SIG-M5 (cell line): ENCODE measurements around the gene FNIP2.
"Not testable (repeated sequence)": the region's sequence is repeated elsewhere in the genome, so short reads cannot be mapped to it uniquely, and the experiment has no call there.

ENCODE experiments used
- DNase-seq: peaks from one replicate; lab custom pipeline; 2025; lab: John Stamatoyannopoulos, UW

Gene FNIP2

GRCh38 chr4:158793430-158793829 lies 24.6 kb downstream of the FNIP2 start:
- DNase-seq: not testable (repeated sequence)

DNA sequence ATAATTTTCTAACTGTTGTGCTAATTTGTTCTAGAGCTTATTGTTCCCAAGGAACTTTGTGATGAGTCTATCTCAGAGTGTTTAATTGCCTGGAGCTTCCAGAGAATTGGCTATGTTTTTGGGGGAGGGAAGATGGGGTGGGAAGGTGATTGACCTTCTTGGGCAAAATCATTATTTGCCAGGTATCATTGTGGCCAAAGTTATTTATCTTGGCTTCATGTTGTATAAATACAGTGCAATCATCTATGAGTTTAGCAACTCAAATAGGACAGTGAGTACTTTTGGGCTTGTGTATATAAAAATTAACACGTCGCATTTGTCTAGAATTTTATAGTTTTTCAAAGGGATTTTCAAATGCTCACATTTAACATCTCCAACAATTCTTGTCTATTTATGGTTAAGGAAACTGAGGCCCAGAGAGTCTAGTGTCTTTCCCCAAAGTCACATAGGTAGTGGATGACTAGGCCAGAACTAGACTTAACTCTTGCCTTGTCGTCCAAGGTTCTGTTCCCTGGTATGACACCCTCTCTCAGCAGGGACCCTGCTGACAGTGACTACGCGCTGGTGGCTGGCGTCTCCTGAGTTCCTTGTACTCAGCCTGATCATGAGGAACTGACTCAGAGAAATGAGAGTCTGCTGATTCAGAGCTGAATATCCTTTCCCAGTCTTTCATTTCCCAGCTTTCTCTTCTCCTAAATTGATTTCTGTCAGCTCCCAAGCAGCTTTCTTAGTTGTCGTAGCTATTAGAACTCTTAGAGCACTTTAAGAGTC lies 27.7 kb downstream of the FNIP2 start:
- no peak for DNase-seq

GRCh38 chr4:158798062-158798461 lies 29.2 kb downstream of the FNIP2 start:
- no peak for DNase-seq

DNA sequence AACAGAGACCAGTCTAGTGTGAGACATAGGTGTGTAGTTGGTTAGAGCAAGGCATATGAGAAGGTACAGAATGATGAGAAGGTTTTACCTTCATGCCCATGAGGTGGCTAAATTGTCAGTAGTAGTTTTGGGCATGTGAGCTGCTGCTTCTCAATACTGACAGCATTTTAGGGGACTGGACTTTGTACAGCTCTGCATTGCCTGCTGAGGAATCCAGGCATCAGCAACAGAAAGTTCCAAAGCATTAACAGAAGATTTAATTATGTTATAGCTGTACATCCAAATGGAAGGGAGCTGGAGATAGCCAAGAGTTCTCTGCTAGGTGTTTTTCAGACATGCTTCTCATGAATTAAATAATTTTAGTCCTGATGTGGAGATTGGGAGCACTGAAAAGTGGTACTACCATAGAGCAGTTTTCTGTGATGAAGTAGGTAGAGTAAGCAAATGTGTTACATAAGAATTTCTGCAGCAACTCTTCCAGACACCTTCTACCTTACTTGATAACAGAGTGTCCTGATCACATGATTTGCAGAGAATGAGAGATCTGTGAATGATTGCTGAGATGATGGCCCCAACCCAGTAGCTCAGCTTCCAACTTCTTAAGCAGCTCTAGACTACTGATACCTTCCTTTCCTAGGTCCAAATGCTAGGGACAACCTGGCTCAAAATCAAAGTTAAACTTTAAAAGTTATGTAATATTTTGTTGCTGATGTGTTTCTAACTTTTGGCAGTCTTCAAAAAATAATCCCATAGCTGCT lies 30.4 kb downstream of the FNIP2 start:
- DNase-seq: no peak

DNA sequence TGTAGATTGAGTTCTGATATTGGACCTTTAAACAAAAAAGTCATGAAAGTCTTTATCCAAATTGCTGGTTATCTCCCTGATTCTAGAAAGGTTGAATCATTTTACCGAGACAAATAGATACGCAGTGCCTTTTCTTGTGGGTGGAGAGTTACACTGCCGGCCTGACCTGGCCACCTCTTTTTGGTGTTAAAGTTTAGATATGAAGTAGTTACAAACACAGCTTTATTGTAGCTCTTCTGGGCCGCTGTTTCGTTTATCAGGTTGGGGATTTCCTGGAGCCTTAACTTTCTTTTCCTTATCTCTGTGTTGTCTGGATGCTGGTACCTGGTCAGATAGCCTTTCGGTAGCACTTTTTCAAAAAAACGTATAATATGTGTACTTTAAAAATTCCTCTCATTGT lies 31.0 kb downstream of the FNIP2 start:
- DNase-seq: no peak

GRCh38 chr4:158801066-158801465 lies 32.2 kb downstream of the FNIP2 start:
- no peak for DNase-seq

- no peak for DNase-seq
Measured at GRCh38 chr4:158801677-158802076, 32.9 kb downstream of the FNIP2 start.

GRCh38 chr4:158802914-158803313 lies 34.1 kb downstream of the FNIP2 start:
- no peak for DNase-seq

DNA sequence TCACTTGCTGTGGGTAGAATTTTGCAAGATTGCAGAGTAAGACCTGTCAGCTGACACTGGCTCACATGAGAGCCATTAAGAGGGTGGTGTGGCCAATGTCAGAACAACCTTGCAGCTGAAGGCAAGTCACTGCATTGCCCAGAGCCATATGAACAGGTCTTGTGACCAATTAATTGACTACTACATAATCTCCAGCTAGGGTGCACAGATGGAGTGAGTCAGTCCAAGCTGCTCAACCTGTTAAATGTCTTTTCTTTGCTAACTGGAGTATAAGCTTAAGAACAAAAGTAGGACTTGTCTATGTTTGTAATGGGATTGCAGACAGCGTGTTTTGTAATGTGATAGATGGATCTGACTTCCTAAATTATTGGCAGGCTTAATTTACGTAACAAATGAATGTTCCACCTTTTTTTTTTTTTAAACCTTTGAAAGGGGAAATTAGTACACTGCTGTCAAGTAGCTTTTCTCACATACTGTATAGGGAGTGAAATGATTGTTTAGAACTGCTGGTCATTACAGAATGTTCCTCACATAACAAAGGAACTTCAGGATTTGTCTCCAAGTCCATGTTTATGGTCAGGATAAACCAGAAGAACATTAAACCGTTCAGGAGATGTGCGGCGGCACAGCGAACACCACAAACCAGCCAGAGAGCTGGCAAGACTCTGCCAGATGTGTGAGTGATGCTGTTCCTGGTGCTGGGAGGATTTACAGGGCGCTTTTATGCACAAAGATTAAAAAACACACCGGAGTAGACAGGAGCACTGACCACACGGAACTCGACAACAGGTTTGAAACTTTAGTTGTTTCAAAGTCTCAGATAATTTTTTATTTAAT lies 37.0 kb downstream of the FNIP2 start:
- DNase-seq: peak; percentile 1

- no peak for DNase-seq
Measured at GRCh38 chr4:158807691-158808090, 38.9 kb downstream of the FNIP2 start.

DNA sequence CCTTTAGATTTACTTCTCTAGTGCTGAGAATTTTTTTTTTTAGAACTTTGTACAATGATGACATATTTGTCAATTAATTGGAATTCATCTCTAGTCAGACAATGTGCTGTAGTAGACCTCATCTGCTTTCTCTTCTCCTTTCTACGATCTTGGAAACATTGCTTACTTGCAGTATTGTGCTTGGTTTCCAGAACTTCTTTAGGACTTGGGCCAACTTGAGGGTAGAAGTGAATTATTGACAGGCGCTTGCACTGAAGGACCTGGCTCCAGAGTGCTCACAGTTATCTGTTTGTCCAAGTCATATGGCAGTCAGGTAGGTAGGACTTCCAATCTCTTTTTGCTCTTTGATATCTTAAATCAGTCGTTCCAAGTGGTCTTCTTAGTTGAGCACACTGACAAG lies 39.6 kb downstream of the FNIP2 start:
- no peak for DNase-seq

DNA sequence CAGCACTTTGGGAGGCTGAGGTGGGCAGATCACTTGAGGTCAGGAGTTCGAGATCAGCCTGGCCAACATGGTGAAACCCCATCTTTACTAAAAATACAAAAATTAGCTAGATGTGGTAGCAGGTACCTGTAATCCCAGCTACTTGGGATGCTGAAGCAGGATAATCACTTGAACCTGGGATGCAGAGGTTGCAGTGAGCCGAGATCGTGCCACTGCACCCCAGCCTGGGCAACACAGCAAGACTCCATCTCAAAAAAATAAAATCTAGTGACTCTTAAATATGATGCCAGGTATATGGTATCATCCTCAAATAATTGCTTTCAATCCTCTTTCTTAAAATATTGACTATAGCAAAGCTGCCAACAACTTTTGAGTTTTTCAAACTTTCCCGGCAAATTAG lies 40.4 kb downstream of the FNIP2 start:
- not testable (repeated sequence) for DNase-seq

DNA sequence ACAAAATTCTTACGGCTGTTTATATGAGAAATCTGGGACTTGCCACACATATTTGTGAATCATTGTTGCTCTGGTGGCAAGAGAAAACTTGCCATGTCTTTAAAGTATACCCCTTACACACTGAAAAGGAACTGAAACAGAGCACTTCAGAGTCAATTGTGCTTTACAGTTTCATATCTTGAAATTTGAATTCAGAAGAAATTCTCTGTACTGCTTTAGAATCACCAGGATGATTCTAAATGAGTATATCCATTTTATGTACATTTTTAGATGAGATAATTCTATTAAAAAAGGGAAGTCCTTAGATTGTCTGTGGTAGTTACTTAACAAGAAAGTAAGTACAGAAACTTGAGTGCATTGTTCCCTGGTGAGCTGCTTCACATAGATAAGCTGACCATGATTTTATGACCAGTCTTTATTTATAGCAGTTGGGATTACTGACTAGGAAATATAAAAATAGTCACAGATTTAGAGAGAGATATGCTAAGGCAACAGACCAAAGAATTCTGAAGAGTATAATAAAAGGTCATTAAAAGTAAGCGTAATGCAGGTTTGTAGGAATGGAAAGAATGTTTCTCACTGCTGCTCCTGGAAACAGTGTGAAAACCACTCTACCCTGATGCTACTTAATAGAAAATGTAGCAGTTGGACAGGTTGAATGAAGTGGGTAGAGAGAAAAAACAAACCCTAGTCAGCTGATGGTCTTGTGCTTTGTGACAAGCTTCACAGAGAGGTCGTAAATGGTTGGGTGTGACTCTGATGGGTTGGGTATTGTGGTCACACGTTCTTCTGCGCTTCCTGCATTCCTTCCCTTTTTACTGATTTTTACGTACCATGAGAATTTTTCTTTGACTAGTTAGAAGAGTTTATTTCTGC lies 41.0 kb downstream of the FNIP2 start:
- peak; percentile 10 for DNase-seq

DNA sequence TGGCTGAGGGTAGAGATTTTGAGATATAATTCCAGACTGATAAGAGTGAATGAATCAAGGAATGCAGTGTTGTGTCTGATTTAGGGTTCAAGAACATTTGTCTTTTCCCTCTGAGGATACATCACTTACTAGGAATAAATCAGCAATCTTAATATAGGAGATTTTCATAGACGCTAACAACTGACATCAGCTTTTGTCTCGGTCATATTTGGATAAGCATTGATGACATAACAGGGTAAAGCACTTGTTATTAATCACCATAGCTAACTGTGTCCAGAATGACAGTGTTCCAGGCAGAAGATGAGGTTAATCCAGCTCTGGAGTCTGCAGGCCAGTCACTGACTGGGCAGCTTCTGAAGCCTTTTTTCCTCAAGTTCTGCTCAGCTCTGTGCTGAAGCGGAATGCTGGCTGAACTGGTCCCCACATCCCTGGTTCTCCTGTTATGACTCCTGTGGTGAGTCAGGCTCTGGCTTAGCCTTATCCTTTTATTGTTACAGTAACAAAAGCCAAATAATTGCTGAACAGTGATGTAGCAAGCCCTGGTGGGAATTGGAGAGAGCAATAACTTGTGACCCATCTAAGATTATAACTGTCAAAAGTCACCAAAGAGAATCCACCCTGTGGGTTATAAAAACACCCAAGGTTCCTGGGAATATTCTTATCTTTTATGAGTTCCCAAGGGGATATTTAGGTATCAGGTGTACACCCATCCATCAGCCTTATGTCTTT lies 41.8 kb downstream of the FNIP2 start:
- no peak for DNase-seq

- no peak for DNase-seq
Measured at GRCh38 chr4:158811216-158811540, 42.4 kb downstream of the FNIP2 start.

DNA sequence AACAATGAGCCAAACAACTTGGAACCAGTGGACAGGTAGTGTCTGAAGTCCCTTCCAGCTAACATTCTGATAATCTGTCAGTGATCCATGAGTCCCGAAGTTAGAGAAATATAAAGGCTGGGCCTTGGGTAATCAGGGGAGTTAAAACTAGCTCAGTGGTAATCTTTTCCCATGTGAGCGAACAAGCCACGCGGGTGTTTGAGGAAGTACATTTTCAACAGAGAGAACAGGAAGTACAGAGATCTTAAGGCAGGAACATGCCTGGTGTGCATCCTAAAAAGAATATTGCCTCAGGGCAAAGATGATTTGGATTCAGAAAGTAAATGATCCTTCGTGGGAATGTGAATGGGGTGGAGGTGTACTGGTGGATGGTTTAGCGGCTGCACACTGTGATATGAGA lies 42.9 kb downstream of the FNIP2 start:
- DNase-seq: peak; percentile 32

GRCh38 chr4:158812133-158812532 lies 43.3 kb downstream of the FNIP2 start:
- DNase-seq: no peak

DNA sequence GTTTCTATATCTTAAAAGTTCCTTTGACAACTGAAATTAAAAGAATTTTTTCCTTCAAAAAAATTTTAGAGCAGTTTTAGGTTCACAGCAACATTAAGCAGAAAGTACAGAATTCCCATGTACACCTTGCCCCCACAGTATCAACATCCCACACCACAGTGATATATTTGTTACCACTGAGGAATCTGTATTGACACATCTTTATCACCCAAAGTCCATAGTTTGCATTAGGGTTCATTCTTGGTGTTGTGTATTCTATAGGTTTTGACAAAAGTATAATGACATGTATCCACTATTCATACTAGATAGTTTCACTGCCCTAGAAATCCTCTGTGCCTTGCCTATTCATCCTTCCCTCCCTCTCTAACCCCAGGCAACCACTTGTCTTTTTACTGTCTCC lies 43.7 kb downstream of the FNIP2 start:
- DNase-seq: no peak

DNA sequence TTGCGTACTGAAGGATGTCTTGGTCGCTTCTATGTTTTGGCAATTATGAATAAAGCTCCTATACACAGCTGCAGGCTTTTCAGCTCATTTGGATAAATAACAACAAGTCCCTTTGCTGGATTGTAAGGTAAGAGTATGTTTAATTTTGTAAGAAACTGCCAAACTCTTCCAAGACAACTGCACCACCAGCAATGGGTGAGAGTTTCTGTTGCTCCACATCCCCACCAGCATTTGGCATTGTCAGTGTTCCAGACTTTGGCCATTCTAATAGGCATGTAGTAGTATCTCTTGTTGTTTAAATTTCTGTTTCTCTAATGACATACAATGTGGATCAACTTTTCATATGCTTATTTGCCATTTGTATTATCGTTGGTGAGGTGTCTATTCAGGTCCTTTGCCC lies 44.3 kb downstream of the FNIP2 start:
- DNase-seq: no peak

DNA sequence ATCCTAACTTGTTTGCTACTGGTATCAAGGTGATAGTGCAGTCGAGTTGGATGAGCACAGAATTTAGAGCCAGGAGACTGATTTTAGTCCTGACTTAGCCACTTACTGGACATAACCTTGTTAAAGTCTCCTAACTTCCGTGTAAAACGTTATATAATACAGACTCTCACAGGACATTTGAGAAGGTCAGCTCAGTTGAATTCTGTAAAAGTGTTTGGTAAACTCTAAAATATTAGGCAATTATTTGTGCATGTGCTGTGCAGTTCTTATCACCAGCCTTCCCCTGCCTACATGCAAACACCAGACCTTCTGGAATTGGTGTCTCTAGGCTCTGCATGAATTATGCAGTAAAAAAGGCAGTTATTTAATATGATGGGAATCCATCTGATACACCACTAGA lies 45.4 kb downstream of the FNIP2 start:
- DNase-seq: no peak
